AG04449 (cell line): ENCODE results near the gene UBFD1.
"Not testable (repeated sequence)": the region's sequence is repeated elsewhere in the genome, so short reads cannot be mapped to it uniquely, and the experiment has no call there.

Experiments used
- CTCF ChIA-PET: fragments of 350-600 bp; formaldehyde crosslinking; extraction: SDS; loops from one replicate; lab custom pipeline; 2021; ENCODE audit warnings: antibody characterized with exemption; lab: Yijun Ruan, JAX
- POLR2A ChIA-PET: fragments of 400-600, 350-600 bp; formaldehyde crosslinking; extraction: SDS; loops from one replicate; lab custom pipeline; 2020; ENCODE audit warnings: antibody characterized with exemption, inconsistent platforms; lab: Yijun Ruan, JAX
- DNase-seq: peaks from one replicate; pipeline ENCODE4 v3.0.0-alpha.2; 2010; ENCODE audit warnings: low read depth, low spot score
- H3K4me3 ChIP-seq: 2 replicates; pipeline ENCODE4 v1.5.1; 2011; ENCODE audit warnings: low read depth, mild to moderate bottlenecking, control low read depth, low read length
- CTCF ChIP-seq: IDR thresholded peaks from one replicate; pipeline ENCODE4 v1.5.1; 2011; ENCODE audit warnings: mild to moderate bottlenecking, moderate library complexity, low read length, control low read depth, inconsistent platforms; ENCODE audit not compliant: insufficient read depth; ENCODE audit errors: missing control alignments

The UBFD1 gene

GRCh38 chr16:23578101-23578830, 20.7 kb downstream of the UBFD1 start:
- ChIA-PET CTCF (interaction anchor here (1.0 to 1.3 kb wide), 2 partner anchors 19 to 21 kb away, joined by 5 to 6 read pairs; partner anchors contain the start of genes EARS2 and UBFD1), POLR2A (interaction anchor here (0.7 kb wide), 1 partner anchor 21 kb away, joined by 3 read pairs; the partner anchor contains the start of genes EARS2 and UBFD1)
- no peak for DNase-seq
- no peak for TF ChIP-seq CTCF
- H3K4me3 ChIP-seq = no peak overlapping the region

- TF ChIP-seq CTCF = no peak
- CTCF ChIA-PET = interaction anchor here (1.5 to 3.4 kb wide), 2 partner anchors 17 to 21 kb away, joined by 3 to 18 read pairs; partner anchors contain the start of gene NDUFAB1
- POLR2A ChIA-PET = no interaction called here
- no peak for DNase-seq
- H3K4me3 ChIP-seq = no peak overlapping the region
Measured at GRCh38 chr16:23579371-23579770, 21.8 kb downstream of the UBFD1 start.

- H3K4me3 ChIP-seq = no peak overlapping the region
- no peak for TF ChIP-seq CTCF
- no peak for DNase-seq
- ChIA-PET CTCF (interaction anchor here (1.5 to 3.4 kb wide), 2 partner anchors 16 to 22 kb away, joined by 3 to 18 read pairs; partner anchors contain the start of gene NDUFAB1), POLR2A (no interaction called here)
Measured at GRCh38 chr16:23580391-23580790, 22.9 kb downstream of the UBFD1 start.

- CTCF ChIA-PET = interaction anchor here (3.4 kb wide), 1 partner anchor 14 kb away, joined by 18 read pairs; the partner anchor contains the start of gene NDUFAB1
- no peak for TF ChIP-seq CTCF
Measured at GRCh38 chr16:23581764-23582163, 24.2 kb downstream of the UBFD1 start.

GRCh38 chr16:23583271-23583670, 25.7 kb downstream of the UBFD1 start:
- DNase-seq, H3K4me3 ChIP-seq, CTCF ChIA-PET, POLR2A ChIA-PET: not testable (repeated sequence)

More at GRCh38 chr16:23581764-23582163, 24.2 kb downstream of the UBFD1 start:
- DNase-seq = no peak
- no peak overlapping the region for H3K4me3 ChIP-seq
- POLR2A ChIA-PET = no interaction called here

GRCh38 chr16:23584186-23585076, 26.9 kb downstream of the UBFD1 start:
- no peak for DNase-seq
- CTCF ChIA-PET = interaction anchor here (1.0 to 1.9 kb wide), 3 partner anchors 8 to 27 kb away, joined by 4 to 6 read pairs (median 5); partner anchors contain the start of genes NDUFAB1 and UBFD1
- H3K4me3 ChIP-seq = no peak overlapping the region
- no peak for TF ChIP-seq CTCF
- POLR2A ChIA-PET = interaction anchor here (1.0 kb wide), 1 partner anchor 27 kb away, joined by 4 read pairs; the partner anchor contains the start of gene UBFD1
